ENCODE results near the gene NUP58. TPM values are rescaled to one million over a fixed set of nuclear protein-coding genes. Genes with fewer than 3 reads are reported as not detected.

Gene NUP58
- total and polyA plus RNA-seq, 8 donors, result 6.4 to 96.3 (median 20.9) TPM

DNA sequence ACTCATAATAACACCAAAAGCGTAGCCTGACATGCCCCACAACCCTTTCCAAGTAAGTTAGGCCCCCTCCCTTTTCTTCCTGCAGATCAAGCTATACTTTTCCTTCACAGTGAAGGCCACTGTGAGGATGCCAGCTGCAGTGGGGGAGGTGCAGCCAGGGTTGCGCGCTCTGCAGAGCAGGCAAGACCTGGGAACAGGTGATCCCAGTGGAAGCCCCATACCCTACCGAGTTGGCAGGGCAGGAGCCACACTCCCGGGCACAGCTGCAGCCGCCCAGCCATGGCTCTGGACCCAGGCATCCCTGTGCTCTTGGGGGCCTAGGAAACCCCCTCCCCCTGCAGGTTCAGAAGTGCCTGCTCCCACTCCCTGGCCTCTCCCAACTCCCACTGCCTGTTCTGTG is 32.9 kb upstream of the NUP58 start:
- Histone ChIP-seq H3K4me1 (no peaks in the 10 kb centered on the region), H3K36me3 (peaks cover 6 to 77% (median 68%) of the 10 kb centered on the region in 4 donors), H3K27ac (no peak overlapping the region), H3K4me3 (no peak overlapping the region), H3K9me3 (no peaks in the 10 kb centered on the region), H3K27me3 (no peaks in the 10 kb centered on the region)
- intact Hi-C loops (cut with DNase I; ENCODE audit: low total_unique reads), result no loop called here
- WGBS, 5 donors, result 88 to 98% (median 96%) methylated on average over 6 of the region's 6 CpGs
- no peak for DNase-seq
- TF ChIP-seq POLR2AphosphoS5 (IDR thresholded peaks at IDR 0.05), result no peak
- TF ChIP-seq, protein P1, sequence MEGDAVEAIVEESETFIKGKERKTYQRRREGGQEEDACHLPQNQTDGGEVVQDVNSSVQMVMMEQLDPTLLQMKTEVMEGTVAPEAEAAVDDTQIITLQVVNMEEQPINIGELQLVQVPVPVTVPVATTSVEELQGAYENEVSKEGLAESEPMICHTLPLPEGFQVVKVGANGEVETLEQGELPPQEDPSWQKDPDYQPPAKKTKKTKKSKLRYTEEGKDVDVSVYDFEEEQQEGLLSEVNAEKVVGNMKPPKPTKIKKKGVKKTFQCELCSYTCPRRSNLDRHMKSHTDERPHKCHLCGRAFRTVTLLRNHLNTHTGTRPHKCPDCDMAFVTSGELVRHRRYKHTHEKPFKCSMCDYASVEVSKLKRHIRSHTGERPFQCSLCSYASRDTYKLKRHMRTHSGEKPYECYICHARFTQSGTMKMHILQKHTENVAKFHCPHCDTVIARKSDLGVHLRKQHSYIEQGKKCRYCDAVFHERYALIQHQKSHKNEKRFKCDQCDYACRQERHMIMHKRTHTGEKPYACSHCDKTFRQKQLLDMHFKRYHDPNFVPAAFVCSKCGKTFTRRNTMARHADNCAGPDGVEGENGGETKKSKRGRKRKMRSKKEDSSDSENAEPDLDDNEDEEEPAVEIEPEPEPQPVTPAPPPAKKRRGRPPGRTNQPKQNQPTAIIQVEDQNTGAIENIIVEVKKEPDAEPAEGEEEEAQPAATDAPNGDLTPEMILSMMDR (IDR thresholded peaks at IDR 0.05), result no peak
- TF ChIP-seq POLR2A (IDR thresholded peaks at IDR 0.05), result no peak
- no peak for TF ChIP-seq EP300 (IDR thresholded peaks at IDR 0.05)

DNA sequence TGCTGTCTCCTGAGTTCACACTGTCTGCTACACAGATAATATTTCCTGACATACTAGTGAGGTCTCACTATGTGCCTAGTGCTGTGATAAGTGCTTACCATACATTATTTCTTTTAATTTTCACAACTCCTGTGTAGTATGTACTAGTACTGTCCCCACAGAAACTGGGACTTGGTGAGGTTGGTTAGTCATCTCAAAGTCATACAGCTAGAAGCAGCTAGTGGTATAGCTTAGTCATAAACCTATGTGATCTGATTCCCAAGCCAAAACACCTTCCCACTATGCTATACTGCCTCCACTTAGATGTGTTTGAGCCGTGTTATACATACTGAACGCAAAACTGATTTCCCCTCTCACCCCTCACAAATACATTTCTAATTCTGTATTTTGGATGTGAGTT is 24.7 kb upstream of the NUP58 start:
- H3K27ac ChIP-seq, result no peak overlapping the region

GRCh38 chr13:25280396-25280795 is 21.0 kb upstream of the NUP58 start:
- Histone ChIP-seq H3K36me3 (no peaks in the 10 kb centered on the region), H3K4me3 (no peak overlapping the region), H3K9me3 (no peaks in the 10 kb centered on the region), H3K27ac (no peak overlapping the region), H3K27me3 (no peaks in the 10 kb centered on the region), H3K4me1 (peaks cover 0 to 36% (median 15%) of the 10 kb centered on the region in 4 donors)
- intact Hi-C loops (cut with DNase I; ENCODE audit: low total_unique reads), result no loop called here
- no peak for TF ChIP-seq EP300 (IDR thresholded peaks at IDR 0.05)
- no peak for TF ChIP-seq POLR2A (IDR thresholded peaks at IDR 0.05)
- TF ChIP-seq, protein P1 (IDR thresholded peaks at IDR 0.05), result no peak
- TF ChIP-seq POLR2AphosphoS5 (IDR thresholded peaks at IDR 0.05), result no peak
- DNase-seq, result no peak

More for the DNA sequence above, 24.7 kb upstream of the NUP58 start:
- Histone ChIP-seq H3K4me1 (peaks cover 0 to 7% (median 3%) of the 10 kb centered on the region in 4 donors), H3K36me3 (peaks cover 0 to 24% (median 23%) of the 10 kb centered on the region in 4 donors), H3K27me3 (no peaks in the 10 kb centered on the region), H3K9me3 (no peaks in the 10 kb centered on the region), H3K4me3 (no peak overlapping the region)
- no peak for DNase-seq
- no peak for TF ChIP-seq POLR2A (IDR thresholded peaks at IDR 0.05)
- TF ChIP-seq, protein P1 (IDR thresholded peaks at IDR 0.05), result no peak
- TF ChIP-seq EP300 (IDR thresholded peaks at IDR 0.05), result no peak
- 89 to 97% (median 93%) methylated on average over 2 of the region's 2 CpGs for WGBS, 5 donors
- intact Hi-C loops (cut with DNase I; ENCODE audit: low total_unique reads), result no loop called here

GRCh38 chr13:25281193-25281934 is 20.1 kb upstream of the NUP58 start:
- Histone ChIP-seq H3K36me3 (no peaks in the 10 kb centered on the region), H3K4me1 (peaks cover 0 to 46% (median 22%) of the 10 kb centered on the region in 4 donors), H3K4me3 (no peak overlapping the region), H3K9me3 (no peaks in the 10 kb centered on the region), H3K27ac (no peak overlapping the region), H3K27me3 (no peaks in the 10 kb centered on the region)
- intact Hi-C loops (cut with DNase I; ENCODE audit: low total_unique reads), result no loop called here
- no peak for DNase-seq
- WGBS, 5 donors, result 60 to 76% (median 63%) methylated on average over 4 of the region's 4 CpGs
- TF ChIP-seq POLR2AphosphoS5 (IDR thresholded peaks at IDR 0.05) (no peak), EP300 (IDR thresholded peaks at IDR 0.05) (no peak), POLR2A (IDR thresholded peaks at IDR 0.05) (no peak)
- TF ChIP-seq, protein P1 (IDR thresholded peaks at IDR 0.05), result no peak

All from stomach (tissue), 9 donors.